Left lung (tissue), 10 donors: ENCODE measurements around the gene SMCHD1. TPM values are rescaled to one million over a fixed set of nuclear protein-coding genes. Genes with fewer than 3 reads are reported as not detected.

Experiments used
- ATAC-seq: fragments of 200-7000 bp; cut with Tn5 transposase; one replicate; pipeline ENCODE4 v1.9.1; 2020; ENCODE audit warnings: moderate library complexity
- DNase-seq, 4 donors: peaks; one replicate each; pipeline ENCODE4 v3.0.0-alpha.2; 2013 to 2020
- H3K27ac ChIP-seq, 2 donors: fragments of 200-600 bp; sonication (generic) in 1 of 2; one replicate each; pipeline versions ENCODE4 v1.5.0 to v1.8.0; 2020 to 2021
- H3K27me3 ChIP-seq, 2 donors: fragments of 200-600 bp; sonication (generic) in 1 of 2; one replicate each; pipeline versions ENCODE4 v1.5.0 to v1.8.0; 2020 to 2021
- H3K36me3 ChIP-seq, 2 donors: fragments of 200-600 bp; sonication (generic) in 1 of 2; one replicate each; pipeline versions ENCODE4 v1.5.0 to v1.8.0; 2020 to 2021
- H3K4me1 ChIP-seq, 2 donors: fragments of 200-600 bp; one replicate each; pipeline ENCODE4 v1.8.0; 2021
- H3K4me3 ChIP-seq, 2 donors: fragments of 200-600 bp; sonication (generic) in 1 of 2; one replicate each; pipeline versions ENCODE4 v1.5.0 to v1.8.0; 2020 to 2021; ENCODE audit warnings: mild to moderate bottlenecking in 1 of 2
- H3K9me3 ChIP-seq, 2 donors: fragments of 200-600 bp; sonication (generic) in 1 of 2; one replicate each; pipeline versions ENCODE4 v1.5.0 to v1.8.0; 2020 to 2021
- CTCF ChIP-seq, 2 donors: fragments of 200-600 bp; sonication (generic) in 1 of 2; IDR thresholded peaks; one replicate each; pipeline versions ENCODE4 v1.5.0 to v1.8.0; 2021; ENCODE audit warnings: antibody characterized with exemption in 2 of 2
- intact Hi-C, 2 donors: fragments of 100-400 bp; cut with DNase I; formaldehyde crosslinking; loops; one replicate each; pipeline versions ENCODE4 v1.11.2 to v1.14.2; 2022
- polyA plus RNA-seq, 6 donors: library from polyadenylated mRNA; unstranded; fragments of 120-200 nt; gene quantifications; one replicate each; pipeline ENCODE4 v1.2.1, GENCODE V29; 2013; ENCODE audit not compliant: insufficient read length in 6 of 6
- total RNA-seq, 2 donors: library from RNA; stranded (reverse); fragmentation: NEBNext Ultra II Directional; extraction: Animal tissue kit (Norgen Biotek cat#: 25700); gene quantifications; one replicate each; pipeline ENCODE4 v1.2.1, GENCODE V29; 2021
- donor health status: DM: no; HTN: yes; CAD: no.
- donor health status: DM: no; HTN: no; CAD: no.

SMCHD1 gene
- total and polyA plus RNA-seq, 8 donors, result 42.3 to 83.1 (median 72.2) TPM

DNA sequence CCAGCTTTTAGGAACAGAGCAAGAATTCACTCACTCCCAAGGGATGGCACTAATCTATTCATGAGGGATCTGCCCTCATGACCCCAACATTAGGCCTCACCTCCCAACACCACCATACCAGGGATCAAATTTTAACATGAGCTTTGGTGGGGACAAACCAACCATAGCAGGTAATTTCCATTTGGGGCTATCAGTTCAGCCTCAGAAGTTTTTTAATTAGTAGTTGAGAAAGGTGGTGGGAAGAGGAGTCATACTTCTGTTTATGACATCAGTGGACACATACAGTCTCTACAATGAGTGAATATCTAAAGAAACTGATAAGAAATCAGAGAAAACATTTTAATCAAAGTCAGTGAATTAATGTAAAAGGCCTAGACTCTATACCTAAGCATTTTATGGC lies 131.7 kb downstream of the SMCHD1 start:
- Histone ChIP-seq H3K27me3 (no peaks in the 10 kb centered on the region), H3K9me3 (no peaks in the 10 kb centered on the region), H3K27ac (no peak overlapping the region), H3K4me1 (no peaks in the 10 kb centered on the region), H3K36me3 (peaks cover 0 to 94% of the 10 kb centered on the region in 2 donors), H3K4me3 (no peak overlapping the region)
- TF ChIP-seq CTCF (IDR thresholded peaks at IDR 0.05), result no peak
- ATAC-seq (no peak), DNase-seq (no peak)
- intact Hi-C loops, result no loop called here

DNA sequence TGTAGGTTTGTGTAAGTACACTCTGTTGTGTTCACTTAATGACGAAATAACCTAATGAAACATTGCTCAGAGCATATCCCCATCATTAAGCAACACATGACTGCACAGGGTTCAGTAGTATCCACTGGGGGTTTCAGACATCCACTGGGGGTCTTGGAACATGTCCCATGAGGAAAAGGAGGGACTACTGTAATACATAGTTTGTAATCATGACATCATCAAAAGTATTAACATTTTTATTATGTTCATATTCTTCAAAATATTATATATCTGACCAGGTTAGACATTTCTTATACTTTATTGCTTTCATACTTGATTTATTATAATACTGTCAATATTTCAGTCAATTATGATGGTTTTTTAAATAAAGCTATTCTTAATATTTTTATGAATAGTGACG lies 136.9 kb downstream of the SMCHD1 start:
- Histone ChIP-seq H3K9me3 (no peaks in the 10 kb centered on the region), H3K36me3 (peaks cover 6 to 93% of the 10 kb centered on the region in 2 donors), H3K4me3 (no peak overlapping the region), H3K27ac (no peak overlapping the region), H3K27me3 (no peaks in the 10 kb centered on the region), H3K4me1 (no peaks in the 10 kb centered on the region)
- ATAC-seq (no peak), DNase-seq (no peak)
- no peak for TF ChIP-seq CTCF (IDR thresholded peaks at IDR 0.05)
- intact Hi-C loops, result no loop called here

- H3K4me3 ChIP-seq, result no peak overlapping the region
- H3K9me3 ChIP-seq, result no peaks in the 10 kb centered on the region
- H3K27me3 ChIP-seq, result no peaks in the 10 kb centered on the region
- H3K27ac ChIP-seq, result no peak overlapping the region
- intact Hi-C loops, result no loop called here
- ATAC-seq (no peak), DNase-seq (no peak)
- no peaks in the 10 kb centered on the region for H3K4me1 ChIP-seq
- H3K36me3 ChIP-seq, result peaks cover 6 to 93% of the 10 kb centered on the region in 2 donors
- TF ChIP-seq CTCF (IDR thresholded peaks at IDR 0.05), result no peak
These were observed 138.6 kb downstream of the SMCHD1 start for GRCh38 chr18:2794159-2794558.

GRCh38 chr18:2797951-2798350 lies 142.4 kb downstream of the SMCHD1 start:
- H3K4me3 ChIP-seq, result no peak overlapping the region
- no peak overlapping the region for H3K27ac ChIP-seq
- no peak for TF ChIP-seq CTCF (IDR thresholded peaks at IDR 0.05)
- peaks cover 6 to 89% of the 10 kb centered on the region in 2 donors for H3K36me3 ChIP-seq
- intact Hi-C loops, result no loop called here
- H3K27me3 ChIP-seq, result no peaks in the 10 kb centered on the region
- DNase-seq, result no peak
- H3K4me1 ChIP-seq, result no peaks in the 10 kb centered on the region
- no peak for ATAC-seq
- no peaks in the 10 kb centered on the region for H3K9me3 ChIP-seq

- no peak overlapping the region for H3K4me3 ChIP-seq
- H3K27me3 ChIP-seq, result no peaks in the 10 kb centered on the region
- TF ChIP-seq CTCF (IDR thresholded peaks at IDR 0.05), result no peak
- intact Hi-C loops, result no loop called here
- no peak overlapping the region for H3K27ac ChIP-seq
- H3K4me1 ChIP-seq, result no peaks in the 10 kb centered on the region
- ATAC-seq, result no peak
- no peaks in the 10 kb centered on the region for H3K9me3 ChIP-seq
- H3K36me3 ChIP-seq, result peaks cover 6 to 75% of the 10 kb centered on the region in 2 donors
- no peak for DNase-seq
These were observed 143.8 kb downstream of the SMCHD1 start for GRCh38 chr18:2799369-2799768.
